B cell (primary cell): ENCODE results near the gene CFAP65.

ENCODE experiments used
- CTCF ChIP-seq: fragments of 200-600 bp; IDR thresholded peaks from one replicate; pipeline ENCODE4 v1.8.0; 2022; ENCODE audit warnings: antibody characterized with exemption, mild to moderate bottlenecking
- EZH2 ChIP-seq: IDR thresholded peaks from 2 replicates; pipeline ENCODE4 v1.6.1; 2012; ENCODE audit warnings: borderline replicate concordance, low read depth, mild to moderate bottlenecking, moderate library complexity, low read length; ENCODE audit not compliant: insufficient read depth, poor library complexity, severe bottlenecking

GRCh38 chr2:219038600-219038999 is 2.7 kb downstream of the CFAP65 start:
- TF ChIP-seq CTCF (no peak), EZH2 (no peak)
